Epithelial cell of proximal tubule (primary cell): ENCODE results near the gene DLGAP5. TPM values are rescaled to one million over a fixed set of nuclear protein-coding genes. Genes with fewer than 3 reads are reported as not detected.

Experiments
- DNase-seq: peaks from one replicate; pipeline ENCODE4 v3.0.0-alpha.2; 2011; ENCODE audit warnings: low read depth
- H3K4me3 ChIP-seq: 2 replicates; pipeline ENCODE4 v1.5.1; 2011; ENCODE audit warnings: low read depth, mild to moderate bottlenecking, low read length
- CTCF ChIP-seq: conservative IDR thresholded peaks from 2 replicates; pipeline ENCODE4 v1.5.1; 2012; ENCODE audit warnings: low read depth, mild to moderate bottlenecking, low read length
- total RNA-seq: library from RNA; depleted of rRNA; stranded (reverse); fragments of >200 nt; gene quantifications from 2 replicates; pipeline ENCODE4 v1.2.3, GENCODE V29; 2015

Gene DLGAP5
- total RNA-seq, 1 donor from 2014 or later = 58.4 TPM

- TF ChIP-seq CTCF = no peak
- H3K4me3 ChIP-seq = no peak overlapping the region
- DNase-seq = no peak
Measured at GRCh38 chr14:55223364-55223763, 32.0 kb upstream of the DLGAP5 start.

GRCh38 chr14:55221968-55222367, 30.6 kb upstream of the DLGAP5 start:
- no peak for TF ChIP-seq CTCF
- DNase-seq = no peak
- H3K4me3 ChIP-seq = no peak overlapping the region

- H3K4me3 ChIP-seq = no peak overlapping the region
- TF ChIP-seq CTCF = no peak
- DNase-seq = peak; percentile 20
Measured at GRCh38 chr14:55221186-55221585, 29.8 kb upstream of the DLGAP5 start.

GRCh38 chr14:55220230-55220629, 28.8 kb upstream of the DLGAP5 start:
- H3K4me3 ChIP-seq = no peak overlapping the region
- TF ChIP-seq CTCF = no peak
- DNase-seq = no peak

GRCh38 chr14:55212634-55213033, 21.2 kb upstream of the DLGAP5 start:
- no peak for TF ChIP-seq CTCF
- H3K4me3 ChIP-seq = no peak overlapping the region
- DNase-seq = no peak

GRCh38 chr14:55207832-55208231, 16.4 kb upstream of the DLGAP5 start:
- H3K4me3 ChIP-seq = no peak overlapping the region
- no peak for TF ChIP-seq CTCF
- no peak for DNase-seq

- no peak for DNase-seq
- H3K4me3 ChIP-seq = no peak overlapping the region
- TF ChIP-seq CTCF = no peak
Measured at GRCh38 chr14:55206175-55206693, 14.8 kb upstream of the DLGAP5 start.
